ENCODE data around the gene WRNIP1.

DNA sequence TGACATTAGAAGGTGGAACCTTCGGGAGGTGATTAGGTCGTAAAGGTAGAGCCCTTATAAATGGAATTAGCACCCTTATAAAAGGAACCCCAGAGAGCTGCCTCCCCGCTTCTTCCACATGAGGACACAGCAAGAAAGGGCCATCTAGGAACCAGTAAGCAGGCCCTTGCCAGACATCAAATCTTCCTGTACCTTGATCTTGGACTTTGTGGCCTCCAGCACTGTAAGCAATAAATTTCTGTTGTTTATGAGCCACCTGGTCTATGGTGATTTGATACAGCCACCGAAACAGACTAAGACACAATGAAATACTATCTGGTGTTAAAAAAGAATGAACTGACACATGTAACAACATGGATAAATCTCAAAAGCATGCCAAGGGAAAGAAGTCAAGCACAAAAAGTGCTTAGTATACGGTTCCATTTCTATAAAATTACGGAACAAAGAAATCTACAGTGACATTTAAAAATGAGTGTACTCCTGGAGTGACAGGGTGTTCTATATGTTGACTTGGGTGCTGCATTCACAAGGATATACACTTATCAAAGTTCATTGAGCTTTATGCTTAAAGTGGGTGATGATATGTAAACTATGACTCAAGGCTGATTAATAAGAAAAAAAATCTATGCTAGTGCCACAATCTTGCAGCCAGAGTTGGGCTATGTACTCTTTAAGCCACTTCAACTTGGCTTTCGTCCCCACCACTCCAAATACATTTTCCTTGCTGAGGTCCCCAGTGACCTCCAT, 58.1 kb downstream of the WRNIP1 start:
- TF ChIP-seq CTCF (conservative IDR thresholded peaks at IDR 0.05 in 1 of 2, IDR thresholded peaks at IDR 0.05 in 1 of 2; ENCODE audit: low read depth in 1 of 2, low read length in 2 of 2) (no peak), EZH2 (IDR thresholded peaks at IDR 0.05; ENCODE audit: low read length, missing control alignments) (no peak)

All from fibroblast of lung (primary cell).